Endometrial microvascular endothelial cells (primary cell): Measurements from ENCODE around the gene GGT6. TPM values are rescaled to one million over a fixed set of nuclear protein-coding genes. Genes with fewer than 3 reads are reported as not detected.
"Not testable (repeated sequence)": the region's sequence is repeated elsewhere in the genome, so short reads cannot be mapped to it uniquely, and the experiment has no call there.

Experiments
- in situ Hi-C: cut with HindIII; loops from 2 replicates; pipeline ENCODE4 v1.10.0; 2017; ENCODE audit warnings: low sequenced_read_pairs, low pct_unique_long_range_greater_than_20kb; ENCODE audit errors: inconsistent ontology term
- total RNA-seq: library from RNA; depleted of rRNA; stranded (reverse); fragments of >200 nt; gene quantifications from one replicate; pipeline ENCODE4 v1.2.3, GENCODE V29; 2015; ENCODE audit errors: inconsistent ontology term

The GGT6 gene
- total RNA-seq, 1 donor from 2014 or later: not detected

DNA sequence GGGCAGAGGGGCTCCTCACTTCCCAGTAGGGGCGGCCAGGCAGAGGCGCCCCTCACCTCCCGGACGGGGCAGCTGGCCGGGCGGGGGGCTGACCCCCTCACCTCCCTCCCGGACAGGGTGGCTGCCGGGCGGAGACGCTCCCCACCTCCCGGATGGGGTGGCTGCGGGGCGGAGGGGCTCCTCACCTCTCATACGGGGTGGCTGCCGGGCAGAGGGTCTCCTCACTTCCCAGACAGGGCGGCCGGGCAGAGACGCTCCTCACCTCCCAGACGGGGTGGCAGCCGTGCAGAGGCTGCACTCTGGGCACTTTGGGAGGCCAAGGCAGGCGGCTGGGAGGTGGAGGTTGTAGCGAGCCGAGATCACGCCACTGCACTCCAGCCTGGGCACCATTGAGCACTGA lies 18.0 kb upstream of the GGT6 start:
- in situ Hi-C loops: not testable (repeated sequence)

DNA sequence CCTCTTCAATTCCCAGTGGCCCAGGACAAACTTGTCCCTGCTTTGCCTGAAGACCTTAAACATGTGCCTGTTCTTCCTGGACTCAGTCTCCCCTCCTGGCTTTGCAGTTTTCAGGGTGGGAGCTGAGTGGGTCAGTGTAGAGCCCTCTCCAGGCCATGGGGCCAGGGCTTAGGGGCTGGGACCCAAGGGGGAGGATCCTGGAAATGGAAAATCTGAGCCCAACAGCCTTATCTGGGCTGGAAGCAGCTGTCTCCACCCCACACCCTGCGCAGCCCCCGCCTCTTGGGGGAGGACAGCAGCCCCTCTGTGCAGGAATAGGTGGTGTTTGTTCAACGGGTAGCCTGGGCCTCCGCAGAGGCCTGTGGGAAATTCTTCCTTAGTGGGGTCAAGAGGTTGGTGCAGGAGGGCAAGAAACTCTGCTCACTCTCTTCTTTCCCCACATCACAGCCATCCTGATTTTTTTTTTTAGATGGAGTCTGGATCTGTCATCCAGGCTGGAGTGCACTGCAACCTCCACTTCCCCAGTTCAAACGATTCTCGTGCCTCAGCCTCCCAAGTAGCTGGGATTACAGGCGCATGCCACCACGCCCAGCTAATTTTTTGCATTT lies 17.1 kb upstream of the GGT6 start:
- in situ Hi-C loops: no loop called here

DNA sequence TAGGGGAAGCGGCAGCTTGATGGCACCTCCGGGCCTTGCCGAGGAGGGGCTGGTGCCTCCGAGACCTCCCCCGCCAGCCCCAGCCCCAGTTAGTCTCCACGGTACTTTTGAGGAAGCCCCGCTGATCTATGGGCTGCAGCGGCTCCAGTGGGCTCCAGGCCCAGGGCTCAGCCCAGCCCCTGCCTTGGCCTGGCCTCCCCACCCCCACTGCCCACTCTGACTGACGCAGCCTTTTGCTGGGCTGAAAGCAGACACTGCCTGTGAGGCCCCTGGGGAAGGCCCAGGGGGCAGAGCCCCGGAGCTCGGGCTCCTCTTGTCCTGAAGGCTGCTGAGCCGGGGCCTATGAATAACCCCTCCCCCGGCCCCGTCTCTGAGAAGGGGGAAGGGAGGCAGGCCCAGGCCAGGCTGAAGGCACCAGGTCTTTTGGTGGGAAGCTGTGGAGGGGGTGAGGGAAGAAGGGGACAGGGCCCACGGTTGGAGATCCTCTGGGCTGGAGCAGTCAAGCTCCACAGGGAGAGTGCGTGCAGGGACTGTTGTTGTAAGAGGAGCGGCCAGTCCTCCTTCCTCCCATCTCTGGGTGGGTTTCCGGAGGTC lies 16.4 kb upstream of the GGT6 start:
- in situ Hi-C loops: no loop called here

DNA sequence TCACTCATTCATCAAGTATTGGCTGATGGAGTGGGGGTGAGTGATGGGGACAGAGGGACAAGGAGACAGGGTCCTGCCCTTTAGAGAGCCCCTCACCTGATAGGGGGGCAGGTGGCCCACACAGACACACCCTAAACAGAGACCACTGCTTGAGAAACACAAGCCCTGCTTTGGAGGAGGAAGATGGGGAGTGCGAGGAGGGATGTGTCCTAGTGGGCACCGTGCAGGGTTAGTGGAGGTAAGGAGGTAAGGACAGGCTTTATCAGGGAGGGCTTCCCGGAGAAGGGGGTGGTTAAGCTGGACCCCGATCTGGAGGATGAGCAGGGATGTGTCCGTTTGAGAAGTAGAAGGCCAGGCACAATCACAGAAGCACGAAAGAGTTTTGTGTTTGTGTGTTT lies 15.8 kb upstream of the GGT6 start:
- in situ Hi-C loops: no loop called here

DNA sequence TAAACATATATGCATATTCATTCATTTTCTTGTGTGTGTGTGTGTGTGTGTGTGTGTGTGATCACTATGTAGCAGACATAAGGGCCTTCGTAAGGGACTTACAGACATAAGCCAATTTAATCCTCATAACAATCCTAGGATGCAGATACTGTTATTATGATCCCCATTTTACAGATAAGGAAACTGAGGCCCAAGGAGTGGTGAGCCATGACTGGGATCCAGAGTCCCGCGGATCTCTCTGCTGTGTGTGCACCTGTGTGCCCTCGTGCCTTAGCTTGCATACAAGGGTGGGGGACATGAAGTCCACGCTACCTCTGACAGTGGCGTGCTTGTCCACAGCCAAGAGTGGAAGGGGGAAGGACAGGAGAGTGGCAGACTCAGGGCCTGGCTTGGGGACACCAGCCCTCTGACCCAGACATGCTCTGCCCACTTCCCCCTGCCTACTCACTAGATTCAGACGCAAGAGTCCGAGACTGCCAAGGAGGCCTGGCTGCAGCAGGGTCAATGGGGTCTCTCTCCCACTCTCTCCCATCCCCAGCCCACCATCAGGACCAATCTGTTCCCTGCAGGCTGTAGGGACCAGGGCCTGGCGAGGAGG lies 14.2 kb upstream of the GGT6 start:
- in situ Hi-C loops: no loop called here

DNA sequence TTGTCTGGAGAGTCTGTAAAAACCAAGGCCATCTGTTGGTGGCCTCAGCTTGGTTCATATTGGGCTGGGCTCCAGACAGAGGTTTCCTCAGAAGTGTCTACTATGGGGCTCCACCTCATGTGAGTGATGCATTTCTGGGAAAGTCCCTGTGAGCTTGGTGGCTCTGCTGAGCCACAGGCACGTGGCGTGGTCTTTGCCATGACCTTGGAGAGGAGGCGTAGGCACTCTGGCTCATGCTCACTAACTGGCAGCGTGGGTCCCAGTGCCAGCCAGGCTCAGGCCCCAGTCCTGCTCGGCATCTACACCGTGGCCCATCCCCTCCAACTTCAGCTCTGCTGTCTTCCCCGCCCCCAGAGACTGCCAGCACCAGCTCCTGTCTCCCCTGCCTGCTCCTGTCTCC lies 13.3 kb upstream of the GGT6 start:
- in situ Hi-C loops: no loop called here

DNA sequence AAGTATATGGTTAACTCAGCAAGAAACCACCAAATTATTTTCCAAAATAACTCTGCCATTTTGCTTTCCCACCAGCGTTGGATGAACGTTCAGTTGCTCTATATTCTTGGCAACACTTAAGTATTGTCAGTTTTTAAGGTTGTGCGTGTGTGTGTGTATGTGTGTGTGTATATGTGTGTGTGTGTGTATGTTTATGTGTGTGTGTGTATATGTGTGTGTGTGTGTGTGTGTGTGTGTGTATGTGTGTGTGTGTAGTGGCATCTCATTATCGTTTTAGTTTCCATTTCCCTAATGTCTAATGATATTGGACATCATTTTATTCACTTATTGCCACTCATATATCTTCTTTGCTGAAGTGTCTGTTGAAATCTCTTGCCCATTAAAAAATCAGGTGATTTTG lies 12.7 kb upstream of the GGT6 start:
- in situ Hi-C loops: no loop called here

DNA sequence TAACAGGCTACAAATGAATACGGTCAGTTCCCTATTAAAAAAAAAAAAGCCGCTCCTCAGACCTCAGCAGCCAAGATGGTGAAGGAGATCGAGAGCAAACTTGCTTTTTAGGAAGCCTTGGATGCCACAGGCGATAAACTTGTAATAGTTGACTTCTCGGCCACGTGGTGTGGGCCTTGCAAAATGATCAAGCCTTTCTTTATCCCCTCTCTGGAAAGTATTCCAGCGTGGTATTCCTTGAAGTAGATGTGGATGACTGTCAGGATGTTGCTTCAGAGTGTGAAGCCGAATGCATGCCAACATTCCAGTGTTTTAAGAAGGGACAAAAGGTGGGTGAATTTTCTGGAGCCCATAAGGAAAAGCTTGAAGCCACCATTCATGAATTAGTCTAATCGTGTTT lies 11.8 kb upstream of the GGT6 start:
- in situ Hi-C loops: no loop called here

DNA sequence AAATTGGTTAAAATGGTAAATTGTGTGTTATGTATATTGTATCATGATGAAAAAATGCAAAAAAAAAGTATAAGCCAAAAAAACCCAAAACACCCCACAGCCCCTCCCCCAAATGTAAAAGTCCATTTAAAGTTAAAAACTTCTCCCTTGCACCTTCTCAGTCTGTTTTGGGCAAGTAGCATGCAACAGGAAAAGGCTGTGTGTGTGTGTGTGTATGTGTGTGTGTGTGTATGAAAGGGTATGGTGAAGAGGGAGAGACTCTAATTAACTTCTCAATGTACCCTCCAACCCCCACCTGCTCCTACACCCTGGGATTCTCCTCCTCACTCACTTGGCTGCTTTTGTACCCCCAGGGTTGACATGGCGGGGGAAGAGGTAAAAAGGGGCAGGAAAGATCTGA lies 9.2 kb upstream of the GGT6 start:
- in situ Hi-C loops: no loop called here

DNA sequence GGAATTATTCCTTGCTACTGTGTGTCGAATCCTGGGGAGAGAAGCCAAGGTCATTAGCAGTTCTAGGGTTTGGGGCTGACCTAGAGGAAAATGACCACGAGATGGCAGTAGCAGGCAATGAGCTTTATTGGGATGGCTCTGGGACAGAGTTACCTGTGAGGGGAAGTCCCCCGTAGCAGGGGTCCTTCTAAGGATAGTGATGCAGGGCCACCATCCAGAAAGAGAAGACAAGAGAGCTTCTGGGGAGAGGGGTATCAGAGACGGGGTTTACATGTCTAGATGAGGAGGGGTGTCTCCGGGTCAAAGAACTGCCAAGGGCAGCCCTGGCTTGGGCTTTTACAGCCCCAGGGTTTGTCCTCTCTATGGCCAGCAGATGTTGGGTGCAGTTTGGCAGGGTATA lies 6.4 kb upstream of the GGT6 start:
- in situ Hi-C loops: no loop called here

DNA sequence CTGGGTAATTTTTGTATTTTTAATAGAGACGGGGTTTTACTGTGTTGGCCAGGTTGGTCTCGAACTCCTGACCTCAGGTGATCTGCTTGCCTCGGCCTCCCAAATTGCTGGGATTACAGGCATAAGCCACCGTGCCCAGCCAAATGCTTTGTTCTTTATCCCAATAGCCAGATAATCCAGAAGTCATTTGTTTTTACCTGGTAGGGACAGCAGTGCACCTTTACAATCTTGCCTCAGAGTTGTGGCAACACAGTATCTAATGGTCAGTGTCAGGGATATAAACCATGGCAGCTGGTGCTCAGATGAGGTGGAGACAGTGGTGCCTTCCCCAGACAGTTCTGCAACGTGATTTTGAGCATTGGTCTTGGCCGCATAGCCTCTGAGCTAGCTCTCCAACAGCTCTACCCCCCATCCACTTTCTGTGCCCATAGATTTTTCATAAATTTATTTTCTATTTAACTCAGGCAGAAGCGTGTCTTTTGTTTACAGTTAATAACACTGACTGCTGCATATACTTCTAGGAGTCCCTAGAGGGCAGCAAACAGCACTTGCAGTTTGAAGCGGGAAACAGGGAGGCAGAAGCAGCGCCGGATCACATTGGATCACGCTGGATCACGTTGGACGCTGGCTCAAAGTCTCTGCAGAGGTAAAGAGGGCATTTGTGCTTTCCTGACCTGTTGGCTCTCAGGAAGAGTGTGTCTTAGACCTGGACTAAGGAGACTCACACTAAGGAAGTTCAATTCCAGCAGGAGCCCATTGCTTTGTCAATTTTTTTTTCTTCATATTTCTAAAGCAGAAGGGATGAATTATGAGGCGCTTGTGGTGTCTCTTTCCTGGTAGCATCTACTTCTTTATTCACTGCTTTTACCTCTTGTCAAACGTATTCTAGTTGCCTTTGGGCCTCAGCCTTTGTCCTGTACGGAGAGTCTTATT lies 5.1 kb upstream of the GGT6 start:
- in situ Hi-C loops: no loop called here

DNA sequence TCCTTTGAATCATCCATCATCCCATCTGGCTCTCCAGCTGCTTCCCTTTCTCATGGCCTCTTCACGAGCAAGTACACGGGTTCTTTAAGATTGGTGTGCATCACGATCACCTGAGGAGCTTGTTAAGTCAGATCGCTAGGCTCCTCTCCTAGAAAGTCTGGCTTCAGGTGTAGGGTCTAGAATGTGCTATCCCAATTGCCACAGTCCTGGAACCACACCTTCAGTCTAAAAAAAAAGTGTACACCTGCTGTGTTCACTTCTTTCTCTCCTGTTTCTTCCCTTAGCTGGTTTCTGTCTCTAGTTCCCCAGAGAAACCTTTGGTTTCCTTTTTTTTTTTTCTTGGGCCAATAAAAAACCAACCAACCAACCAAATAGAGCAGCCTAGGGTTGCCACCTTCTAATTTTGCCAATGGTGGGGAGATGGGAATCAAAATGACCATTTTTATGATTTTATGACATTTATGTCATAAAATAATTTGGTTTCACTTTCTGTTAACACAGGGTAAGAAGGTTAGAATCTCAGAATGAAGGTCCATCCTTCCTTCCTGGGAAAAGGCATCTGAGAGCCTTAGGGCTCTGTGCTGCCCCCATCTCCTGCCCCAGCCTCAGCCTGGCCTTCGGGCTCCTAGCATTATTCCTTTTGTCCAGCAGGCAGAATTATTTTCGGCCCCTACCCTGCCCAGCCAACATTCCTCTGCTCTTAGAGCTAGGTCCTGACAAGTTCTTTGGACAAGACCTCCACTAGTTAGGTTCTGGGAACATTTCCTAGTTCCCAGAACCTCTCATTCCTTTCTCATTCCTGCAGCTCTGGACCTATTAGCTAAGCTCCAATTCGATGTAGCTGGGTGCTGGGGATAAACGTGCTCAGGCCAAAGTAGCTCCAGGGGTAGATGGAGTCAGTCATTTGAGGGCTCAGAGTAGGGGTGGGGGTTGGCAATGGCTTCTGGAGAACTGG lies 1.9 kb upstream of the GGT6 start:
- in situ Hi-C loops: no loop called here

DNA sequence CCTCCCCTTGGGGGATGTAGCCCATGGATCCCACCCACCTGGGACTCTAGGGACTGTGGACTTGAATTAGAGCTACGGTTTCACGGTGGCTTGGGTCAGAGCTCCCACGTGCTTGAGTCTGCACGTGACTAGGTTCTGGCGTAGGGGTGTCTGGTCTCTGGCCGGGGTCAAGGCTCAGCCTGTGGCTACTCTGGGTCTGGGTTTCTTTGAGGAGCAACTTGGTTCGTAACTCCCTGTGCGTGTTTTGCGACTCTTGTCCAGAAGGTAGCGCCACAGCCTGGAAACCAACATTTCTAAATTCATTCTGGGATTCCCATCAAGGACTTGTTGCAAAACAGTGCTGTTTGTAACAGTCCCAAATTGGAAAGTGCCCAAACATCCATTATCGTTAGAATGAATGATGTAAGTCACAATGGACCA lies 470 bp upstream of the GGT6 start:
- in situ Hi-C loops: no loop called here

DNA sequence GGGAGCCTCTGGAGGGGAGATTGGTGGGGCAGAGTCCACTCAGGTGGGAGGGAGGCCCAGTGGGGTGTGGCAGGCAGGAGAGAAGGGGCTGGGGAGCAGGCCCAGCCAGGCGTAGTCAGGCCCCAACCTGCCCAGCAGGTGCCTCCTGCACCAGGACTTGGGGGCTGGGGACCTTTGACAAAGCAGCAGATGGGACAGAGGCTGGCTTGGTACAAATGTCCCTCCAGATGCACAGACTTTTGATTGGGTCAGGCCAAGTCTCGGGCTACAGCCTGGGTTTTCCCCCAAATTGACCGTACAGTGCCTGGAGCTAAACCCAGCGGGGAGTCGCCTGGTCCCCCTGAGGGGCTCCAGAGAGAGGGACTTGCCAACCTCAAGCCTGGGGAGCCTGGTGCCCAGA lies 411 bp downstream of the GGT6 start:
- in situ Hi-C loops: no loop called here

DNA sequence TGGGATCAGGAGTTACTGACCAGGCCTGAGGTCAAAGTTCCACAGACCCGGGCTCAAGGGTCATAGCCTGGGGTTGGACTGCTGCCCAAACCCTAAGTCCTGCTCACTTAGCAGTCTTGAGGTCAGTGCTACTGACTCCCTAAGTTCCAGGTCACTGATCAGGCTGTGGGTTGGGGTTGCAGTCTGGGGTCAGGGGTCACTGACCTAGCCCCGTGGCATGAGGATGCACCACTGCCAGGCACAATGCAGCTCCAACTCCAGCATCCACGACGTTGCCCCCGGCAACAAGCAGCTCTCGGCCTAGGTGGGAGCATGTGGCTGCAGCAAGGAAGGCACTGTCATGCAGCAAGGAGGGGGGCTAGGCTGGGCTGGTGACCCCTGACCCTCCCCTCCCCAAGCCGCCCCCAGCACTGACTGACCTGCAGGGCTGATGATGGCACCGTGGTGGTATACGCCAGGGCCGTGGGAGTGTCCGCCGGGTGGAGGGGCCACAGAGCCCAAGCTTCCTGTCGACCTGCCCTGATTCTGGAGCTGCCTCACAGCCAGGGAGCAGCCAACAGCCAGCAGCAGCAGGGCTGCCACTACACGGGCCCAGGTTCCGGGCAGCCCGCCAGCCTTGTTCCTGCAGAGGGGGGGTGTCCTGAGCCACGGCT lies 1.1 kb downstream of the GGT6 start:
- in situ Hi-C loops: no loop called here

DNA sequence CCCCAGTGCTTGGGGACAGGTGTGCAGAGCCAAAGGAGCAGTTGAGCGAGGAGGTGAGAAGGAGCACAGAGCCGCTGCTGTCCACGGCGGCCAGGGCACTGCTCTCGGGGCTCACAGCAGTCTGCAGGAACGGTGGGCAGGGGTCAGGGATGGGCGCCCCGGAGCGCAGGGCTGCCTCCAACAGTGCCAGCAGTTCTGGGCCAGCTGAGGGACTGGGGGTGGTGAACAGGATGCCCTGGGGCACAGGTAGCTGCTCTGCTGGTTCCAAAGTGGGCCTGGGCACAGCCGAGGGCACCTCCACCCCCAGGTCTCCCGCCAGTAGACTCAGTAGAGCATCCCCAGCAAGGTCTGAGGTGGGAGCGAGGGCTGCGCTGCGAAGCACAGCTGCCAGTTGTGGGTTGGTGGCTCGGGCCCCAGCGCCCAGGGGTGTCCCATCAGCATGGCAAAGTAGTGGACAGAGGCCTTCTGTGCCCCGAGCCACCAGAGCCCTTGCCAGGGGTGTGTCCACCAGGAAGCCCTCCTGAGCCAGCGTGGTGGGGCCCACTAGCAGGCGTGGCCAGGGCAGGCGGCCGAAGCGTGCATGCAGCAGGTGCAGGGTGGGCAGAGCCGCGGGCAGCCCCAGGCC lies 1.9 kb downstream of the GGT6 start:
- in situ Hi-C loops: no loop called here

DNA sequence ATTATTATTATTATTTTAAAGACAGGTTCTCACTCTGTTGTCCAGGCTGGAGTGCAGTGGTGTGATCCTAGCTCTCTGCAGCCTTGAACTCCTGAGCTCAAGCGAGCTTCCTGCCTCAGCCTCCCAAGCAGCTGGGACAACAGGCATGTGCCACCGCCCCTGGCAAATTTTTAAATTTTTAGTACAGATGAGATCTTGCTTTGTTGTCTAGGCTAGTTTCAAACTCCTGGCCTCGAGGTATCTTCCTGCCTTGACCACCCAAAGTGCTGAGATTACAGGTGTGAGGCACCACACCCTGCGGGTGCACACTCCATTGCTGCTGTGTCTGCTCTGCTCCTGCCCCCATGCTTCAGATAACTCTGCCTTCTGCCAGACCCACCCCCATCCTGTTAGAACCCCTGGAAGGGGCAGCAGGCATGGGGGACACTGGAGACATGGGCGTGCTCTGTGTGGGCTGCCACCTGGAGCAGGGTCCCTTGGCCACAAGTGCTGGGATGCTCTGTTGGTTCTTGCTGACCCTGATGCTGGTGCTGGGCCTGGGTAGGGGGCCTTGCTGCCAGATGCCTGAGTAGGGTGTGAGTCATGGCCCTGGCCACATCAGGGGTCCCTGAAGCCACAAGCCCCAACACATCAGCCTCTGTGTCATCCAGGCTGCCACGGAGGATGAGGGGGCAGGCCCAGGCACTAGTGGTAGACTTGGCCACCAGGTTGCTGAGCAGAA lies 2.6 kb downstream of the GGT6 start:
- in situ Hi-C loops: no loop called here
